Loucy (cell line): Measurements from ENCODE around the gene PSPC1.

ENCODE experiments used
- H2AFZ ChIP-seq: fragments of 200-600 bp; sonication (generic); 2 replicates; pipeline ENCODE4 v1.6.0; 2016; ENCODE audit warnings: antibody characterized with exemption, mild to moderate bottlenecking, low read length, moderate library complexity
- H3F3A ChIP-seq: fragments of 200-600 bp; 2 replicates; pipeline ENCODE4 v1.6.0; 2016; ENCODE audit warnings: antibody characterized with exemption, low read depth, mild to moderate bottlenecking
- H3K27me3 ChIP-seq: fragments of 200-600 bp; sonication (generic); 2 replicates; pipeline ENCODE4 v1.6.1; 2014; ENCODE audit warnings: low read length, mild to moderate bottlenecking; ENCODE audit not compliant: insufficient read depth, poor library complexity, severe bottlenecking
- H3K36me3 ChIP-seq: fragments of 200-600 bp; sonication (generic); 2 replicates; pipeline ENCODE4 v1.6.1; 2016; ENCODE audit warnings: low read length; ENCODE audit not compliant: insufficient read depth
- H3K4me1 ChIP-seq: fragments of 200-600 bp; sonication (generic); 2 replicates; pipeline ENCODE4 v1.5.1; 2014; ENCODE audit warnings: low read length, mild to moderate bottlenecking; ENCODE audit not compliant: insufficient read depth, poor library complexity, severe bottlenecking
- H3K4me2 ChIP-seq: fragments of 200-600 bp; sonication (generic); 2 replicates; pipeline ENCODE4 v1.6.0; 2014; ENCODE audit warnings: antibody characterized with exemption, low read length, low read depth, mild to moderate bottlenecking; ENCODE audit not compliant: poor library complexity, severe bottlenecking
- H3K4me3 ChIP-seq: fragments of 200-600 bp; sonication (generic); 2 replicates; pipeline ENCODE4 v1.5.1; 2014; ENCODE audit warnings: low read length, mild to moderate bottlenecking, mixed read lengths; ENCODE audit not compliant: poor library complexity, severe bottlenecking
- H3K79me2 ChIP-seq: fragments of 200-600 bp; sonication (generic); 2 replicates; pipeline ENCODE4 v1.6.1; 2014; ENCODE audit warnings: low read length; ENCODE audit not compliant: insufficient read depth
- H3K9ac ChIP-seq: fragments of 200-600 bp; sonication (generic); 2 replicates; pipeline ENCODE4 v1.6.0; 2014; ENCODE audit warnings: mild to moderate bottlenecking, low read depth, low read length, moderate library complexity; ENCODE audit not compliant: poor library complexity, severe bottlenecking
- H3K9me2 ChIP-seq: fragments of 200-600 bp; sonication (generic); replicated peaks from 2 replicates; pipeline ENCODE4 v1.6.1; 2016; ENCODE audit warnings: low read depth, low read length, mixed read lengths
- H3K9me3 ChIP-seq: fragments of 200-600 bp; sonication (generic); 2 replicates; pipeline ENCODE4 v1.6.1; 2014; ENCODE audit warnings: mild to moderate bottlenecking, antibody characterized with exemption, low read length, low read depth; ENCODE audit not compliant: insufficient read depth
- H4K20me1 ChIP-seq: fragments of 200-600 bp; sonication (generic); 2 replicates; pipeline ENCODE4 v1.6.0; 2014; ENCODE audit warnings: antibody characterized with exemption, low read length, mild to moderate bottlenecking; ENCODE audit not compliant: insufficient read depth, poor library complexity, severe bottlenecking
- CTCF ChIP-seq: fragments of 200-600 bp; sonication (generic); conservative IDR thresholded peaks from 2 replicates; pipeline ENCODE4 v1.5.1; 2014; ENCODE audit warnings: mild to moderate bottlenecking, antibody characterized with exemption, low read length
- EZH2phosphoT487 ChIP-seq: fragments of 200-600 bp; IDR thresholded peaks from 2 replicates; pipeline ENCODE4 v1.6.1; 2018; ENCODE audit warnings: antibody characterized with exemption, mild to moderate bottlenecking, moderate library complexity, borderline replicate concordance

Gene PSPC1

GRCh38 chr13:19726611-19727010, 56.1 kb downstream of the PSPC1 start:
- H3K9me3 ChIP-seq = no peaks in the 10 kb centered on the region
- no peaks in the 10 kb centered on the region for H3F3A ChIP-seq
- H3K4me3 ChIP-seq = no peak overlapping the region
- TF ChIP-seq CTCF = no peak
- no peak for TF ChIP-seq EZH2phosphoT487
- H3K4me2 ChIP-seq = no peak overlapping the region
- H3K27me3 ChIP-seq = no peaks in the 10 kb centered on the region
- no peak overlapping the region for H3K9ac ChIP-seq
- peaks cover 45% of the 10 kb centered on the region for H4K20me1 ChIP-seq
- H3K4me1 ChIP-seq = no peaks in the 10 kb centered on the region
- H2AFZ ChIP-seq = no peak overlapping the region
- H3K79me2 ChIP-seq = peaks cover 74% of the 10 kb centered on the region
- H3K9me2 ChIP-seq = no peaks in the 10 kb centered on the region
- peaks cover 89% of the 10 kb centered on the region for H3K36me3 ChIP-seq

- Histone ChIP-seq H3K36me3 (peaks cover 77% of the 10 kb centered on the region), H2AFZ (no peak overlapping the region), H3K4me2 (no peak overlapping the region), H3K9me3 (no peaks in the 10 kb centered on the region), H3K79me2 (peaks cover 68% of the 10 kb centered on the region), H3K9me2 (no peaks in the 10 kb centered on the region), H4K20me1 (peaks cover 48% of the 10 kb centered on the region), H3K4me3 (no peak overlapping the region), H3K27me3 (no peaks in the 10 kb centered on the region), H3K9ac (no peak overlapping the region), H3K4me1 (no peaks in the 10 kb centered on the region), H3F3A (no peaks in the 10 kb centered on the region)
- TF ChIP-seq EZH2phosphoT487 (no peak), CTCF (no peak)
Measured at GRCh38 chr13:19725320-19725719, 57.4 kb downstream of the PSPC1 start.

DNA sequence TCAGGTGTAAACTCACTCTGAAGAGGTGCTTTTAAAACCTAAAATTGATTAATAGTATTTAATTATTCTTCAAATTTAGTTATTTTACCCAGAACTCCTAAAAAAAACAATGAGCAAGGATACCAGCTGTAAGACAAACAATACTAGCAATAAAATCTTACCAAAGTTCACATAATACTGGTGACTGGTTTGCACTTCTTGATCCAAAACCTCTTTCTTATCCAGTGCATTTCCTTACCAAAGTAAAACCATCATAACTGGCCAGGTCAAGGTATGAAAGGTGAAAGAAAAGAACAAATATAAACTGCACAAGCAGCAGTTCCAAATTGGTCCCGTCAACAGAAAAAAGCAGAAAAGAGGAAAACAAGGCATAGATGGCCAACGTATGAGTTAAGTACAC, 62.7 kb downstream of the PSPC1 start:
- Histone ChIP-seq H4K20me1 (peaks cover 30% of the 10 kb centered on the region), H3K4me3 (no peak overlapping the region), H3K27me3 (no peaks in the 10 kb centered on the region), H3K9ac (no peak overlapping the region), H3F3A (no peaks in the 10 kb centered on the region), H2AFZ (no peak overlapping the region), H3K4me1 (no peaks in the 10 kb centered on the region), H3K9me2 (no peaks in the 10 kb centered on the region), H3K9me3 (no peaks in the 10 kb centered on the region), H3K79me2 (peaks cover 57% of the 10 kb centered on the region), H3K4me2 (no peak overlapping the region), H3K36me3 (peaks cover 50% of the 10 kb centered on the region)
- TF ChIP-seq EZH2phosphoT487 (no peak), CTCF (no peak)
